ENCODE measurements around the gene GSTA2.
"Not testable (repeated sequence)": the region's sequence is repeated elsewhere in the genome, so short reads cannot be mapped to it uniquely, and the experiment has no call there.

GSTA2 gene

GRCh38 chr6:52763322-52763916, at the start of gene GSTA2:
Gene GSTA2 (minus strand): TSS chr6:52763475. CDS start chr6:52757947, 5,528 bp downstream.
- DNase-seq (ENCODE audit: low spot score), result not testable (repeated sequence)

GRCh38 chr6:52809777-52810176, 46.5 kb upstream of the GSTA2 start:
- DNase-seq (ENCODE audit: low spot score), result not testable (repeated sequence)

GRCh38 chr6:52808660-52809059, 45.4 kb upstream of the GSTA2 start:
- no peak for DNase-seq (ENCODE audit: low spot score)

GRCh38 chr6:52803668-52804255, 40.5 kb upstream of the GSTA2 start, which contains the start of gene GSTA1:
Gene GSTA1 (minus strand): TSS chr6:52803816. CDS start chr6:52799267, 4,549 bp downstream.
- DNase-seq (ENCODE audit: low spot score), result not testable (repeated sequence)

GRCh38 chr6:52802806-52803205, 39.5 kb upstream of the GSTA2 start:
- no peak for DNase-seq (ENCODE audit: low spot score)

GRCh38 chr6:52801188-52801841, 38.0 kb upstream of the GSTA2 start:
- no peak for DNase-seq (ENCODE audit: low spot score)

- not testable (repeated sequence) for DNase-seq (ENCODE audit: low spot score)
Measured at GRCh38 chr6:52799272-52799671, 36.0 kb upstream of the GSTA2 start.

GRCh38 chr6:52794366-52794765, 31.1 kb upstream of the GSTA2 start:
- DNase-seq (ENCODE audit: low spot score), result not testable (repeated sequence)

- no peak for DNase-seq (ENCODE audit: low spot score)
Measured at GRCh38 chr6:52790861-52791260, 27.6 kb upstream of the GSTA2 start.

- not testable (repeated sequence) for DNase-seq (ENCODE audit: low spot score)
Measured at GRCh38 chr6:52789658-52790057, 26.4 kb upstream of the GSTA2 start.

- DNase-seq (ENCODE audit: low spot score), result no peak
Measured at GRCh38 chr6:52788478-52788877, 25.2 kb upstream of the GSTA2 start.

- no peak for DNase-seq (ENCODE audit: low spot score)
Measured at GRCh38 chr6:52787917-52788316, 24.6 kb upstream of the GSTA2 start.

GRCh38 chr6:52786249-52786956, 23.1 kb upstream of the GSTA2 start:
- no peak for DNase-seq (ENCODE audit: low spot score)

GRCh38 chr6:52782696-52783274, 19.5 kb upstream of the GSTA2 start:
- DNase-seq (ENCODE audit: low spot score), result not testable (repeated sequence)

GRCh38 chr6:52782209-52782608, 18.9 kb upstream of the GSTA2 start:
- not testable (repeated sequence) for DNase-seq (ENCODE audit: low spot score)

GRCh38 chr6:52779237-52779636, 16.0 kb upstream of the GSTA2 start:
- no peak for DNase-seq (ENCODE audit: low spot score)

GRCh38 chr6:52776711-52777351, 13.6 kb upstream of the GSTA2 start:
- not testable (repeated sequence) for DNase-seq (ENCODE audit: low spot score)

- DNase-seq (ENCODE audit: low spot score), result not testable (repeated sequence)
Measured at GRCh38 chr6:52769399-52769798, 6.1 kb upstream of the GSTA2 start.

- DNase-seq (ENCODE audit: low spot score), result not testable (repeated sequence)
Measured at GRCh38 chr6:52767658-52768057, 4.4 kb upstream of the GSTA2 start.

GRCh38 chr6:52761673-52762491, 1.4 kb downstream of the GSTA2 start:
- not testable (repeated sequence) for DNase-seq (ENCODE audit: low spot score)
